Prostate gland (tissue), 2 donors: Measurements from ENCODE around the gene SLC37A1.

Experiments
- CTCF ChIP-seq, 4 experiments: fragments of 200-600 bp in 2 of 4; fragments of 450-650 bp in 2 of 4; sonication (generic) in 2 of 4; IDR thresholded peaks; 1 replicate in 3 of 4; 2 replicates in 1 of 4; pipeline ENCODE4 v1.5.1; 2016 to 2019; ENCODE audit warnings: antibody characterized with exemption in 4 of 4, mild to moderate bottlenecking in 2 of 4, moderate library complexity in 2 of 4
- POLR2A ChIP-seq: fragments of 450-650 bp; IDR thresholded peaks from one replicate; pipeline ENCODE4 v1.6.1; 2016; ENCODE audit warnings: antibody characterized with exemption, mild to moderate bottlenecking

GRCh38 chr21:42471206-42471605 lies 42.4 kb upstream of the SLC37A1 start:
- no peak for TF ChIP-seq CTCF (IDR thresholded peaks at IDR 0.05)
- no peak for TF ChIP-seq POLR2A
